ENCODE results near the gene CITED2. TPM values are rescaled to one million over a fixed set of nuclear protein-coding genes. Genes with fewer than 3 reads are reported as not detected.
"Not testable (repeated sequence)": the region's sequence is repeated elsewhere in the genome, so short reads cannot be mapped to it uniquely, and the experiment has no call there.

CITED2 gene
- total and polyA plus RNA-seq, 9 donors, result 164 to 350 (median 253) TPM

- 84 to 86% (median 85%) methylated on average over 5 of the region's 5 CpGs for WGBS, 3 donors
- no peaks in the 10 kb centered on the region for H3K36me3 ChIP-seq
- H3K9me3 ChIP-seq, result no peaks in the 10 kb centered on the region
- H3K27me3 ChIP-seq, result no peaks in the 10 kb centered on the region
- intact Hi-C loops (cut with DNase I), result no loop called here
- no peak overlapping the region for H3K27ac ChIP-seq
- H3K4me1 ChIP-seq (ENCODE audit: insufficient read depth), result no peaks in the 10 kb centered on the region
- no peak for DNase-seq
- TF ChIP-seq POLR2A (IDR thresholded peaks at IDR 0.05) (no peak), CTCF (IDR thresholded peaks at IDR 0.05) (no peak), EP300 (IDR thresholded peaks at IDR 0.05) (no peak)
- no peak overlapping the region for H3K4me3 ChIP-seq
Observed at GRCh38 chr6:139418481-139419132, 44.2 kb upstream of the CITED2 start.

- TF ChIP-seq CTCF (IDR thresholded peaks at IDR 0.05), result no peak
- H3K27ac ChIP-seq, result no peak overlapping the region
- no peaks in the 10 kb centered on the region for H3K9me3 ChIP-seq
- DNase-seq, result no peak
- WGBS, 3 donors, result 52 to 70% (median 56%) methylated on average over 2 of the region's 2 CpGs
- H3K4me1 ChIP-seq (ENCODE audit: insufficient read depth), result no peaks in the 10 kb centered on the region
- no peaks in the 10 kb centered on the region for H3K36me3 ChIP-seq
- intact Hi-C loops (cut with DNase I), result no loop called here
- H3K4me3 ChIP-seq, result no peak overlapping the region
- H3K27me3 ChIP-seq, result no peaks in the 10 kb centered on the region
Observed at GRCh38 chr6:139416146-139416545, 41.7 kb upstream of the CITED2 start.

GRCh38 chr6:139415365-139415764 lies 40.9 kb upstream of the CITED2 start:
- Histone ChIP-seq H3K27ac (no peak overlapping the region), H3K4me3 (no peak overlapping the region), H3K36me3 (no peaks in the 10 kb centered on the region), H3K27me3 (no peaks in the 10 kb centered on the region), H3K4me1 (ENCODE audit: insufficient read depth) (no peaks in the 10 kb centered on the region), H3K9me3 (no peaks in the 10 kb centered on the region)
- no peak for DNase-seq
- intact Hi-C loops (cut with DNase I), result no loop called here
- TF ChIP-seq EP300 (IDR thresholded peaks at IDR 0.05) (no peak), POLR2A (IDR thresholded peaks at IDR 0.05) (no peak), CTCF (IDR thresholded peaks at IDR 0.05) (no peak)
- WGBS, 3 donors, result 93 to 96% (median 93%) methylated on average over 3 of the region's 3 CpGs

- DNase-seq; H3K9me3 ChIP-seq; H3K4me1 ChIP-seq (ENCODE audit: insufficient read depth); H3K27me3 ChIP-seq; H3K27ac ChIP-seq; intact Hi-C loops (cut with DNase I); H3K4me3 ChIP-seq; H3K36me3 ChIP-seq: not testable (repeated sequence)
- 96 to 100% (median 97%) methylated on average over 1 of the region's 1 CpG for WGBS, 3 donors
Observed at GRCh38 chr6:139412103-139412502, 37.7 kb upstream of the CITED2 start.

- H3K27ac ChIP-seq, result no peak overlapping the region
- intact Hi-C loops (cut with DNase I), result no loop called here
- no peaks in the 10 kb centered on the region for H3K36me3 ChIP-seq
- no peaks in the 10 kb centered on the region for H3K27me3 ChIP-seq
- H3K9me3 ChIP-seq, result no peaks in the 10 kb centered on the region
- DNase-seq, result no peak
- TF ChIP-seq EP300 (IDR thresholded peaks at IDR 0.05) (no peak), POLR2A (IDR thresholded peaks at IDR 0.05) (no peak), CTCF (IDR thresholded peaks at IDR 0.05) (no peak)
- 17 to 43% (median 18%) methylated on average over 4 of the region's 4 CpGs for WGBS, 3 donors
- H3K4me3 ChIP-seq, result no peak overlapping the region
- H3K4me1 ChIP-seq (ENCODE audit: insufficient read depth), result peaks cover 4% of the 10 kb centered on the region
Observed at GRCh38 chr6:139409026-139409425, 34.6 kb upstream of the CITED2 start.

Measured in ovary (tissue), 9 donors.